ENCODE results near the gene ATOH8.
A peak's percentile ranks its signal among the peaks of the same experiment; 100 is the strongest.

Gene ATOH8

DNA sequence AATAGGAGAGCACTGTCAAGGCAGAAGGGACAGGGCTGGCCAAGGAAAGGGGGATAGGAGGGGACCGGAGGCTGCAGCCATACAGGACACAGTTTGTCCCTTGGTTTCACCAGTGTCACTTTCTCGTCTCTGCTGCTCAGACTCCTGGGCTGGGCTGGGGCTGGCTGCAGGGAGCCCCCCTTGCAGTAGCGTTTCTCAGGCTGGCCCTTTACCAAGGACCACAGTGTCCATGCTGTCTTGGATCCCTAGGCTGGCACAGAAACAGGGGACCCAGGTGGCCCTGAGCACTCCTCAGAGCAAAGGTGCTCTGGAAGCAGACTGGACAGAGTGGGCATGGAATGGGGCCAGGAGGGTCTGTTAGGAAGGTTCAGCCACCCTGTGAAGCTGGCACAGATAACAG lies 34.8 kb downstream of the ATOH8 start:
- no peak for DNase-seq

GRCh38 chr2:85789271-85789670 lies 35.5 kb downstream of the ATOH8 start:
- DNase-seq: no peak

GRCh38 chr2:85790032-85790431 lies 36.2 kb downstream of the ATOH8 start:
- DNase-seq: no peak

DNA sequence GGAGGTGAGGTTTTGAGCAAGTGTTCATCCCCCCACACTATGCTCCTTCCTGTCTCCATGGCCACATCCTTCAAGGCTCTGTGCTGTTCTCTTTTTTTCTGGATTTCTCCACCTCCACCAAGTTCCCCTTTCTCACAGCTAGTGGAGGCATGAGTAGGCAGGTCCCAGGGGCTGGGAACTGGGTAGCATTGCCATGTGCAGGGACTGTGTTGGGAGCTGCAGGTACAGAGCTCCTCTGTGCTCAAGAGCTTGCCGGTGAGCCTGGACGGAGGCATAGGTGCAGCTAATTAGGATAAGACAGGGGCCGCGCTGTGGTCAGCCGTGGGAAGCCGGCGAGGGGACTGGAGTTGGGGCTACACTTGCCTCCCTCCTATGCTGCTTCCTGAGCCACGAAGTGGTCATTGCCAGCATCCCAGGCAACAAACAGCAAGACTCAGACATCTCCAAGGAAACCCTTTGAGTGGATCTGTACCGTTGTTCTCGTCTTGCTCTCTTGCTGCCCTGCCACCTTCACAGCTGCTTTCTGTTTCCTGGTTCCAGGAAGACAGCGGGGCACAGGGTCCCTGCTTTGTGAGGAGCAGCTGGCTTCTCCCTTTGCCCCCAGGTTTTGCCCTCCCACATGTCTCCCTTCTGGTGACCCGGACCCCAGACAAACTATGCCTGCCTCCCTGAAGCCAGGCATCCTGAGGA lies 36.9 kb downstream of the ATOH8 start:
- no peak for DNase-seq

GRCh38 chr2:85791704-85792565 lies 38.1 kb downstream of the ATOH8 start:
- DNase-seq: no peak

GRCh38 chr2:85792783-85793441 lies 39.1 kb downstream of the ATOH8 start:
- peak; percentile 88 for DNase-seq

DNA sequence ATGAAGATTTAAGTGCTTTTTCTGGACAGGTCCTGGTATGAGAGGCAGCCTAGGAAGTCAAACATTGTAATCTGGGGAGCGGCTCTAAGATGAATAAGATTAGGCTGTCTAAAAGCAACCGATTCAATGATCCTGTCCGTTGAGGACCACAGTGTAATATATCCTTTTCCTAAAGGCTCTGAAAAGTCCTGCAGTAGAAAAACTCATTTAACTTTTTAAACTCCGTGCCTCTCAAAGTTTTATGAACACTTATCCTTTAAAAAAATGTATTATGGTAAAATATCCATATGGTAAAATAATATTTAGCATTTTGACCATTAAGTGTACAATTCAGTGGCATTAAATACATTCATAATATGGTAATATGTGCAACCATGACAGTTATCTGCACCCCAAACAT lies 39.8 kb downstream of the ATOH8 start:
- DNase-seq: no peak

DNA sequence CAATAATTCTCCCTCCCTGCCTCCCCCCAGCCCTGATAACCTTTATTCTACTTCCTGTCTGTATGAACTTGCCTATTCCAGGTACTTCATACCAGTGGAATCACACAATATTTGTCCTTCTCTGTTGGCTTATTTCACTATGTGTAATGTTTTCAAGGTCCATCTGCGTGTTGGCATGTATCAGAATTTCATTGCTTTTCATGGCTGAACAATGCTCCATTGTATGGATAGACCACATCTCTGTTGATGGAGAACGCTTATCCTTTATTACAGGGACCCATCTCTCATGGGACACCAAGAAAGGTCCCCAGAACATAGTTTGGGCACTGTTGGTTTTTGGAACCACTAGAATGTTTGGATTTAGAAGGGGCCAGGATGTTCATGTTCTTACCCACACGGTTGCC lies 40.2 kb downstream of the ATOH8 start:
- no peak for DNase-seq

GRCh38 chr2:85794491-85795121 lies 40.8 kb downstream of the ATOH8 start:
- DNase-seq: no peak

- no peak for DNase-seq
These were observed 41.7 kb downstream of the ATOH8 start for GRCh38 chr2:85795331-85796045.

- DNase-seq: no peak
These were observed 42.2 kb downstream of the ATOH8 start for GRCh38 chr2:85796046-85796340.

GRCh38 chr2:85796341-85797262 lies 42.8 kb downstream of the ATOH8 start:
- peak; percentile 57 for DNase-seq

DNA sequence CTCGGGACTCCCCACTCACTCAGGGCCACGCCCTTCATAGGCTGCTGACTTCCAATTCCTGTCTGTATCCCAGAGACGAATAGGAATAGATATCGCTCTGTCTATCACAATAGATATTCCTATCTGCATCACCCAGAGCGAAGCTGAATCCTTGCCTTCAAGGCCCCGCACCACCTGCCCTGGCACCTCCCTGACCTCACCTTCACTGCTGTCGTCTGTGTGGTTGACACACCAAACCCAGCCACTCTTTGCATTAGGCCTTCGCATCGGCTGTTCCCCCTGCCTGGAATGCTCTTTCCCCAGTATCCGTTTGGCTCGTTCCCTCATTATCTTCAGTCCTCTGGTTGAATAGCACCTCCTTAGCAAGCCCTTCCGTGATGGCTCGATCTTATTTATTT lies 43.5 kb downstream of the ATOH8 start:
- DNase-seq: no peak

- peak; percentile 35 for DNase-seq
These were observed 44.1 kb downstream of the ATOH8 start for GRCh38 chr2:85797921-85798320.

- DNase-seq: no peak
These were observed 45.6 kb downstream of the ATOH8 start for GRCh38 chr2:85799215-85799956.

- no peak for DNase-seq
These were observed 46.8 kb downstream of the ATOH8 start for GRCh38 chr2:85800586-85800985.

DNA sequence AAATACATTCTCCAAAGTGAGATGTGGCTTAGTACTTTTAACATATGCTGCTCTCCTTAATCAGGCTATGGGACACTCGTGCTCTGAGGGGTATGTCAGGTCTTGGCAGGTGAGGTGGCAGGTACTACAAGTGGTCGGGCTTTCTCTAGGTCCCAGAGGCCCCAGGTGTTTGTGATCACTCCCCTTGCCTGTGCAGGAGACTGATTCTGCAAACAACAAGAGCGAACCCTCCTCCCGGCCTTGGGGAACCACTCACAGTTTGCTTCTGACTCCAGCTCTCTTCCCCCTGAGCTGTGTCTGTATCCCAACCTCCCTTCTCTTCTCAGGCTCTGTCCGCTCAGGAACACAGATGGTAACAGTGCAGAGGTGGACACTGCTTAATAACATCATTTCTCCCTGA lies 48.1 kb downstream of the ATOH8 start:
- DNase-seq: no peak

DNA sequence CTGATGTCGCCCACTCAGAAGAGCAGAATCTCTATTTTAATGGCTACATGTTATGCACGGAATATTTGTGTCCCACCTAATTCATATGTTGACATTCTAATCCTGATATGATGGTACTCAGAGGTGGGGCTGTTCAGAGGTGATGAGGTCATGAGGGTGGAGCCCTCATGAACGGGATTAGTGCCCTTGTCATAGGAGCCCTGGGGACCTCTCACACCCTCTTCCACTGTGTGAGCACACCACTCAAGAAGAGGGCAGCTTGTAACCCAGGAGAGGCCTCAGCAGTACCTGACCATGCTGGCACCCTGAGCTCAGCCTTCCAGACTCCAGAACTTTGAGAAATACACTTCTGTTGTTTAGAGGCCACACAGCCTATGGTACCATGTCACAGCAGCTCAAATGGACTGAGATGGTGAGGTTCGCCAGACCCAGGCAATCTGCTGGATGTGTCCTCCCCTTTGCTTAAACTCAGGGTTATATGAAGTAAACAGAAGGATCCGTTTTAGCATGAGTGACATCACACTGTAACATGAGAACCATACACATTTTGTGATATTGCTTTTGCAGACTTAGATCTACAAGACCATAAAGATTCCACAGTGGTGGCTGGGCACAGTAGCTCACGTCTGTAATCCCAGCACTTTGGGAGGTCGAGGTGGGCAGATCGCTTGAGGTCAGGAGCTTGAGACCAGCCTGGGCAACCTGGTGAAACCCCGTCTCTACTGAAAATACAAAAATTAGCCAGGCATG lies 48.7 kb downstream of the ATOH8 start:
- peak; percentile 35 for DNase-seq

DNA sequence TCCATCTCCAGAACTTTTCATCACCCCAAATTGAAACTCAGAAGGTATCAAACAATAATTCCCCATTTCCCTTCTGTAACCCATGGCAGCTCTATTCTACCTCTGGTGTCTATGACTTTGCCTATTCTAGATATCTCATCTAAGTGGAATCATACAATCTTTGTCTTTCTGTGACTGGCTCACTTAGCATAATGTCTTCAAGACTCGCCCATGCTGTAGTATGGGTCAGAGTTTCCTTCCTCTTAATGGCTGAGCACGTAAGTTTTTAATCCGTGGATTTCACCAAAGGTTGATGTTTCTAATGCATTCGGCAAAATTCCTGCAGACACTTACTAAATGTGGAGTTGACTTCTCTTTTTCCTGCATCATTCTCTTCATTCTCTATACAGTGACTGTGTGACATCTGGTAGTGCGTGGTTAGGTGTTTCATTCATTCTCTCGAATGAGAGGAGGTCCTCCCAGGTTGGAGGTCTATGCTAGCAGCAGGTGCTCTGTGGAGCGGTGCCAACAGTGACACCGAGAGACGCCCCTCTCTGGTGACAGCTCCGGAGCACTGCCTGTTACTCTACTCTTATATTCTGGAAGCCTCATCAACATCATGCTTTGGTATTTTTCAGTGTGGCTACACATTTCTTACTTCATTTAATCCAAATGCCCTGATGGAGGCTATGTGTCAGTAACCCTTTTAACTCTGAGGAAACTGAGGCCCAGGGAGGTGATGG lies 50.1 kb downstream of the ATOH8 start:
- no peak for DNase-seq

DNA sequence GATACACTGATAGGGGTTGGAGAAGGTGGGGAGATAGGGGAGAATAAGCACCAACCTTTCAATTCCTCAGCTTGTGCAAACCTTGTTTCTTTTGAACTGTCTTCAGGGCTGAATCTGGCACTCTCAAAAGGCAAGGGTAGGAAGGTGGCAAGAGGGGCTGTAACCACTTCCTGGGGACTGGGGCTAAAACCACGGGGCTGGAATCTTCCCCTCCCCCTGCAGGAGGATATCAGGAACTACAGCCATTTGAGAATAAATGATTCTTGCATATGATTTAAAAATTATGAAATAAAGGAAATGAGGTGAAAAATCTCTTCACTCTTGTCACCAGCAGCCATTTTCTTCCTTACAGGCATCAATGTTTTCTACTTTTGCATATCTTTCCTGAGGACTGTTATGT lies 50.8 kb downstream of the ATOH8 start:
- DNase-seq: no peak
